H9 (cell line): ENCODE measurements around the gene QRICH2. TPM values are rescaled to one million over a fixed set of nuclear protein-coding genes. Genes with fewer than 3 reads are reported as not detected.

Source experiments
- DNase-seq: peaks from one replicate; pipeline ENCODE4 v3.0.0-alpha.2; 2017
- H2AFZ ChIP-seq: one replicate; pipeline ENCODE4 v1.6.1; 2013; ENCODE audit warnings: mild to moderate bottlenecking, low read length, control low read depth, moderate library complexity
- H2AK5ac ChIP-seq: 2 replicates; pipeline ENCODE4 v1.6.1; 2013; ENCODE audit warnings: low read length, control low read depth, mixed read lengths; ENCODE audit not compliant: insufficient read length
- H2BK120ac ChIP-seq: one replicate; pipeline ENCODE4 v1.6.1; 2013; ENCODE audit warnings: low read depth, mild to moderate bottlenecking, low read length, control low read depth, inconsistent platforms; ENCODE audit not compliant: poor library complexity, severe bottlenecking
- H2BK12ac ChIP-seq: 2 replicates; pipeline ENCODE4 v1.6.1; 2013; ENCODE audit warnings: low read length, control low read depth, mixed read lengths, low read depth; ENCODE audit not compliant: insufficient read length
- H2BK15ac ChIP-seq: 2 replicates; pipeline ENCODE4 v1.6.1; 2013; ENCODE audit warnings: low read depth, low read length, control low read depth
- H2BK20ac ChIP-seq: one replicate; pipeline ENCODE4 v1.6.1; 2013; ENCODE audit warnings: low read depth, mild to moderate bottlenecking, low read length, control low read depth, inconsistent platforms; ENCODE audit not compliant: poor library complexity, severe bottlenecking
- H2BK5ac ChIP-seq: 2 replicates; pipeline ENCODE4 v1.6.1; 2013; ENCODE audit warnings: low read length, control low read depth, mixed read lengths; ENCODE audit not compliant: insufficient read length
- H3K14ac ChIP-seq: 2 replicates; pipeline ENCODE4 v1.6.1; 2013; ENCODE audit warnings: low read length, control low read depth; ENCODE audit not compliant: insufficient read depth
- H3K18ac ChIP-seq: 2 replicates; pipeline ENCODE4 v1.6.1; 2013; ENCODE audit warnings: low read depth, mild to moderate bottlenecking, mixed read lengths, low read length, control low read depth; ENCODE audit not compliant: insufficient read length
- H3K23ac ChIP-seq: 2 replicates; pipeline ENCODE4 v1.6.1; 2013; ENCODE audit warnings: low read length, control low read depth, mixed read lengths, low read depth; ENCODE audit not compliant: insufficient read length
- H3K23me2 ChIP-seq: 2 replicates; pipeline ENCODE4 v1.6.1; 2013; ENCODE audit warnings: low read depth, mild to moderate bottlenecking, mixed read lengths, low read length, control low read depth; ENCODE audit not compliant: insufficient read length, poor library complexity, severe bottlenecking
- H3K27ac ChIP-seq: 2 replicates; pipeline ENCODE4 v1.5.1; 2013; ENCODE audit warnings: low read length, control low read depth, mixed read lengths, low read depth; ENCODE audit not compliant: insufficient read length
- H3K27me3 ChIP-seq: 2 replicates; pipeline ENCODE4 v1.6.1; 2013; ENCODE audit warnings: low read length, control low read depth, inconsistent platforms; ENCODE audit not compliant: insufficient read depth
- H3K4ac ChIP-seq: 2 replicates; pipeline ENCODE4 v1.6.1; 2013; ENCODE audit warnings: low read depth, mild to moderate bottlenecking, control low read depth, inconsistent platforms, low read length, moderate library complexity
- H3K4me1 ChIP-seq: 2 replicates; pipeline ENCODE4 v1.6.1; 2013; ENCODE audit warnings: low read length, control low read depth, inconsistent platforms; ENCODE audit not compliant: insufficient read depth
- H3K4me2 ChIP-seq: 2 replicates; pipeline ENCODE4 v1.6.1; 2013; ENCODE audit warnings: low read length, control low read depth, mixed read lengths; ENCODE audit not compliant: insufficient read length, insufficient read depth
- H3K56ac ChIP-seq: 2 replicates; pipeline ENCODE4 v1.6.1; 2013; ENCODE audit warnings: low read depth, mild to moderate bottlenecking, mixed read lengths, low read length, control low read depth; ENCODE audit not compliant: insufficient read length
- H3K79me1 ChIP-seq: 2 replicates; pipeline ENCODE4 v1.6.1; 2013; ENCODE audit warnings: low read depth, mild to moderate bottlenecking, moderate library complexity, low read length, control low read depth, inconsistent platforms; ENCODE audit not compliant: insufficient read depth, poor library complexity, severe bottlenecking
- H3K79me2 ChIP-seq: 2 replicates; pipeline ENCODE4 v1.6.1; 2013; ENCODE audit warnings: low read length, control low read depth, inconsistent platforms; ENCODE audit not compliant: insufficient read depth
- H3K9ac ChIP-seq: 2 replicates; pipeline ENCODE4 v1.6.1; 2013; ENCODE audit warnings: low read length, control low read depth, mixed read lengths; ENCODE audit not compliant: insufficient read length; ENCODE audit errors: extremely low read depth
- H3K9me3 ChIP-seq: one replicate; pipeline ENCODE4 v1.6.1; 2013; ENCODE audit warnings: low read depth, low read length, inconsistent platforms; ENCODE audit not compliant: control insufficient read depth
- H3T11ph ChIP-seq: one replicate; pipeline ENCODE4 v1.6.1; 2013; ENCODE audit warnings: mild to moderate bottlenecking, low read length, control low read depth, inconsistent platforms
- H4K20me1 ChIP-seq: one replicate; pipeline ENCODE4 v1.6.1; 2013; ENCODE audit not compliant: control insufficient read depth, insufficient read length, insufficient read depth
- H4K5ac ChIP-seq: 2 replicates; pipeline ENCODE4 v1.6.1; 2013; ENCODE audit warnings: low read depth, mild to moderate bottlenecking, mixed read lengths, low read length, control low read depth; ENCODE audit not compliant: insufficient read length
- H4K8ac ChIP-seq: replicated peaks from 2 replicates; pipeline ENCODE4 v1.6.1; 2013; ENCODE audit warnings: low read length, control low read depth, mixed read lengths, low read depth; ENCODE audit not compliant: insufficient read length
- H4K91ac ChIP-seq: 2 replicates; pipeline ENCODE4 v1.6.1; 2013; ENCODE audit warnings: low read depth, mild to moderate bottlenecking, moderate library complexity, mixed read lengths, low read length, control low read depth; ENCODE audit not compliant: insufficient read length
- H3K27ac Mint-ChIP-seq, 3 experiments: 2 replicates in 2 of 3; 3 replicates in 1 of 3; pipeline ENCODE4 v1.8.0; 2020 to 2021; ENCODE audit warnings: mixed read lengths in 3 of 3, mild to moderate bottlenecking in 1 of 3, moderate library complexity in 1 of 3
- H3K27me3 Mint-ChIP-seq: 2 replicates; pipeline ENCODE4 v1.8.0; 2021; ENCODE audit warnings: low read depth, mild to moderate bottlenecking, moderate library complexity, mixed read lengths
- H3K36me3 Mint-ChIP-seq, 3 experiments: 2 replicates in 2 of 3; 3 replicates in 1 of 3; pipeline ENCODE4 v1.8.0; 2020 to 2021; ENCODE audit warnings: low read depth in 3 of 3, mixed read lengths in 3 of 3; ENCODE audit not compliant: insufficient read depth in 1 of 3
- H3K4me1 Mint-ChIP-seq, 2 experiments: 2 replicates each; pipeline ENCODE4 v1.8.0; 2020; ENCODE audit warnings: mixed read lengths in 2 of 2
- H3K4me3 Mint-ChIP-seq, 2 experiments: 2 replicates in 1 of 2; 3 replicates in 1 of 2; pipeline ENCODE4 v1.8.0; 2020 to 2021; ENCODE audit warnings: mild to moderate bottlenecking in 2 of 2, mixed read lengths in 2 of 2, moderate library complexity in 1 of 2
- H3K9me3 Mint-ChIP-seq, 2 experiments: 2 replicates in 1 of 2; 3 replicates in 1 of 2; pipeline ENCODE4 v1.8.0; 2020; ENCODE audit warnings: mild to moderate bottlenecking in 2 of 2, mixed read lengths in 2 of 2, moderate library complexity in 1 of 2
- WGBS: extraction: QIAGEN DNeasy Blood & Tissue Kit; methylation state at CpG from one replicate; pipeline ENCODE4 v1.1.7; 2013; ENCODE audit warnings: missing lambda C conversion rate, low lambda C conversion rate, mixed read lengths; ENCODE audit not compliant: insufficient read length; ENCODE audit errors: extremely low coverage; 5-methylcytosine and 5-hydroxymethylcytosine counted together
- total RNA-seq: library from RNA; stranded (reverse); gene quantifications from 2 replicates; pipeline ENCODE4 v1.2.1, GENCODE V29; 2021
- TF ChIP-seq, protein P1 (sequence below): fragments of 200-600 bp; sonication (generic); conservative IDR thresholded peaks from 3 replicates; pipeline ENCODE4 v1.8.0; 2021; ENCODE audit warnings: antibody characterized with exemption, mild to moderate bottlenecking

QRICH2 gene
- total RNA-seq, 1 experiment from 2014 or later, result 3.2 TPM

- H3T11ph ChIP-seq, result no peak overlapping the region
- H2BK5ac ChIP-seq, result no peak overlapping the region
- no peaks in the 10 kb centered on the region for H3K27me3 Mint-ChIP-seq
- no peak for DNase-seq
- H2BK120ac ChIP-seq, result no peak overlapping the region
- H3K9ac ChIP-seq, result no peak overlapping the region
- no peak overlapping the region for H2AK5ac ChIP-seq
- H3K27ac ChIP-seq, result no peak overlapping the region
- H3K36me3 Mint-ChIP-seq, result peaks cover 2 to 15% (median 10%) of the 10 kb centered on the region in 3 experiments; a peak in 6 of 7 replicates
- H4K5ac ChIP-seq, result no peak overlapping the region
- no peak overlapping the region; a peak in 1 of 5 replicates for H3K4me3 Mint-ChIP-seq
- H3K14ac ChIP-seq, result no peak overlapping the region
- H3K27me3 ChIP-seq, result no peaks in the 10 kb centered on the region
- no CpG with 5 or more reads among the region's 12 CpGs for WGBS
- peaks cover 7% of the 10 kb centered on the region for H3K79me1 ChIP-seq
- H4K91ac ChIP-seq, result no peak overlapping the region
- peaks cover 2% of the 10 kb centered on the region; the same call in 1 of the 2 replicates for H3K79me2 ChIP-seq
- H3K9me3 Mint-ChIP-seq, result no peaks in the 10 kb centered on the region
- no peak overlapping the region for H2BK20ac ChIP-seq
- peaks cover 4% of the 10 kb centered on the region for H3K23me2 ChIP-seq
- H4K8ac ChIP-seq, result no peak overlapping the region
- no peak overlapping the region for H3K56ac ChIP-seq
- H3K27ac Mint-ChIP-seq, result peak overlapping the region; percentile 52 to 91 (median 83); a peak in 3 of 7 replicates
- no peak overlapping the region for H3K23ac ChIP-seq
- no peaks in the 10 kb centered on the region for H4K20me1 ChIP-seq
- no peak overlapping the region for H2BK12ac ChIP-seq
- H3K4me1 ChIP-seq, result peaks cover 5% of the 10 kb centered on the region
- H2BK15ac ChIP-seq, result no peak overlapping the region
- H3K4me2 ChIP-seq, result no peak overlapping the region
- no peak overlapping the region for H3K18ac ChIP-seq
- TF ChIP-seq, protein P1, sequence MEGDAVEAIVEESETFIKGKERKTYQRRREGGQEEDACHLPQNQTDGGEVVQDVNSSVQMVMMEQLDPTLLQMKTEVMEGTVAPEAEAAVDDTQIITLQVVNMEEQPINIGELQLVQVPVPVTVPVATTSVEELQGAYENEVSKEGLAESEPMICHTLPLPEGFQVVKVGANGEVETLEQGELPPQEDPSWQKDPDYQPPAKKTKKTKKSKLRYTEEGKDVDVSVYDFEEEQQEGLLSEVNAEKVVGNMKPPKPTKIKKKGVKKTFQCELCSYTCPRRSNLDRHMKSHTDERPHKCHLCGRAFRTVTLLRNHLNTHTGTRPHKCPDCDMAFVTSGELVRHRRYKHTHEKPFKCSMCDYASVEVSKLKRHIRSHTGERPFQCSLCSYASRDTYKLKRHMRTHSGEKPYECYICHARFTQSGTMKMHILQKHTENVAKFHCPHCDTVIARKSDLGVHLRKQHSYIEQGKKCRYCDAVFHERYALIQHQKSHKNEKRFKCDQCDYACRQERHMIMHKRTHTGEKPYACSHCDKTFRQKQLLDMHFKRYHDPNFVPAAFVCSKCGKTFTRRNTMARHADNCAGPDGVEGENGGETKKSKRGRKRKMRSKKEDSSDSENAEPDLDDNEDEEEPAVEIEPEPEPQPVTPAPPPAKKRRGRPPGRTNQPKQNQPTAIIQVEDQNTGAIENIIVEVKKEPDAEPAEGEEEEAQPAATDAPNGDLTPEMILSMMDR, result no peak
- peaks cover 35 to 54% of the 10 kb centered on the region in 2 experiments for H3K4me1 Mint-ChIP-seq
- H3K9me3 ChIP-seq, result no peaks in the 10 kb centered on the region
- no peak overlapping the region for H3K4ac ChIP-seq
- no peak overlapping the region for H2AFZ ChIP-seq
Measured at GRCh38 chr17:76268991-76269981, 38.8 kb downstream of the QRICH2 start.
